ENCODE measurements around the gene BYSL. TPM values are rescaled to one million over a fixed set of nuclear protein-coding genes. Genes with fewer than 3 reads are reported as not detected.

BYSL gene
- total RNA-seq, 1 experiment from 2014 or later, result 33.0 TPM

DNA sequence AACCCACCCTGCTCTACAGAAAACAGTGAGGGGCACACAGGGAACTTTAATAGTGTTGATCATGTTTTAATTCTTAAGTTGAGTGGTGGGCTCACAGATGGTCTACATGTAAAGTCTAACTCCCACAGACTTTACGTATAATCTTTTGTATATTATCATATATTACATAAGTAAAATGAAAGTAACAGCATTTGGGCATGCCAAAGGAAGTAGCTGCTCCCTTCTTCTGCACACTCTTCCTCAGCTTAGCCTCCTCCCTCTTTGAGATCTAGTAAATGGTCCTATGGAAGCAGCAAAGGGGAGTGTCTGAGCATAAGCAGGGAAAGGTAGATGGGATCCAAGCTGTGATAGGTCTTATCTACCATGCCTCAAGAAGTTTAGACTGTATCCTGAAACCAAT, 11.6 kb upstream of the BYSL start:
- no peaks in the 10 kb centered on the region for H3K4me1 ChIP-seq (replicated peaks; ENCODE audit: insufficient read depth)
- H2AFZ ChIP-seq, result no peak overlapping the region
- intact Hi-C loops (cut with micrococcal nuclease; ENCODE audit: unreplicated experiment), result no loop called here
- no peaks in the 10 kb centered on the region for H3F3A ChIP-seq (ENCODE audit: insufficient read depth, low read depth)
- H3K27ac ChIP-seq, result no peak overlapping the region
- ChIA-PET POLR2A (ENCODE audit: unreplicated experiment) (interaction anchor here (0.6 kb wide), 1 partner anchor 284 kb away, joined by 3 read pairs; no protein-coding TSS in a partner anchor), CTCF (no interaction called here)
- BruUV-seq (replicated peaks), result no TSS peak
- H3K4me3 ChIP-seq, result no peak overlapping the region
- H3K79me2 ChIP-seq (ENCODE audit: low read depth), result 0 out of 2 replicates have a peak, but pooled peaks cover 2% of the 10 kb centered on the region
- TF ChIP-seq, protein P1, sequence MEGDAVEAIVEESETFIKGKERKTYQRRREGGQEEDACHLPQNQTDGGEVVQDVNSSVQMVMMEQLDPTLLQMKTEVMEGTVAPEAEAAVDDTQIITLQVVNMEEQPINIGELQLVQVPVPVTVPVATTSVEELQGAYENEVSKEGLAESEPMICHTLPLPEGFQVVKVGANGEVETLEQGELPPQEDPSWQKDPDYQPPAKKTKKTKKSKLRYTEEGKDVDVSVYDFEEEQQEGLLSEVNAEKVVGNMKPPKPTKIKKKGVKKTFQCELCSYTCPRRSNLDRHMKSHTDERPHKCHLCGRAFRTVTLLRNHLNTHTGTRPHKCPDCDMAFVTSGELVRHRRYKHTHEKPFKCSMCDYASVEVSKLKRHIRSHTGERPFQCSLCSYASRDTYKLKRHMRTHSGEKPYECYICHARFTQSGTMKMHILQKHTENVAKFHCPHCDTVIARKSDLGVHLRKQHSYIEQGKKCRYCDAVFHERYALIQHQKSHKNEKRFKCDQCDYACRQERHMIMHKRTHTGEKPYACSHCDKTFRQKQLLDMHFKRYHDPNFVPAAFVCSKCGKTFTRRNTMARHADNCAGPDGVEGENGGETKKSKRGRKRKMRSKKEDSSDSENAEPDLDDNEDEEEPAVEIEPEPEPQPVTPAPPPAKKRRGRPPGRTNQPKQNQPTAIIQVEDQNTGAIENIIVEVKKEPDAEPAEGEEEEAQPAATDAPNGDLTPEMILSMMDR (conservative IDR thresholded peaks at IDR 0.05), result no peak
- no peak for TF ChIP-seq EZH2 (IDR thresholded peaks at IDR 0.05; ENCODE audit: low read depth)
- no peak overlapping the region for H3K4me2 ChIP-seq
- H3K9me3 ChIP-seq (ENCODE audit: insufficient read depth, low read depth), result no peaks in the 10 kb centered on the region
- H3K36me3 ChIP-seq (ENCODE audit: low read depth), result peaks cover 30% of the 10 kb centered on the region
- DNase-seq, result no peak
- H4K20me1 ChIP-seq (ENCODE audit: insufficient read depth), result no peaks in the 10 kb centered on the region
- H3K27me3 ChIP-seq (ENCODE audit: insufficient read depth, low read depth), result no peaks in the 10 kb centered on the region
- H3K9me2 ChIP-seq (ENCODE audit: insufficient read depth), result no peaks in the 10 kb centered on the region

DNA sequence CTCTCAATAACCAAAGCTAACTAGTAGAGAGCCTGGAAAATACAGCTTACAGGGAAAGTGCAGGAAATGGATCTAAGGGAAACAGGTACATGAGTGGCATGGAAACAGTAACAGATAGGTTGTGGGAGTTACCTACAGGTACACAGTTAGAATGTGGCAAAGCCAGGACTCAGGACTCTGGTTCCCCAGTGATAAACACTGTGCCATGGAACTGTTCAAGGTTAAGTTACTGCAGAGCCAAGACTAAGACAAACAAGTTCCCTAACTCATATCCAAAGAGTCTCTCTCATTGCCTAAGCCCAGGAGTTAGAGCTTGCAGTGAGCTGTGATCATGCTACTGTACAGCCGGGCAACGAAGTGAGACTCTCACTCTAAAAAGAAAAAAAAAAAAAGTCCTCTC, 7.0 kb upstream of the BYSL start:
- intact Hi-C loops (cut with micrococcal nuclease; ENCODE audit: unreplicated experiment), result no loop called here
- H2AFZ ChIP-seq, result no peak overlapping the region
- ChIA-PET POLR2A (ENCODE audit: unreplicated experiment) (interaction anchor here (0.5 to 0.6 kb wide), 2 partner anchors 11 to 88 kb away, joined by 3 to 12 read pairs; no protein-coding TSS in a partner anchor), CTCF (no interaction called here)
- TF ChIP-seq EZH2 (IDR thresholded peaks at IDR 0.05; ENCODE audit: low read depth), result no peak
- TF ChIP-seq, protein P1 (conservative IDR thresholded peaks at IDR 0.05), result no peak
- DNase-seq, result no peak
- BruUV-seq (replicated peaks), result no TSS peak
- no peaks in the 10 kb centered on the region for H3K9me3 ChIP-seq (ENCODE audit: insufficient read depth, low read depth)
- no peaks in the 10 kb centered on the region for H3K9me2 ChIP-seq (ENCODE audit: insufficient read depth)
- peaks cover 22% of the 10 kb centered on the region for H3K4me1 ChIP-seq (replicated peaks; ENCODE audit: insufficient read depth)
- no peaks in the 10 kb centered on the region for H3K27me3 ChIP-seq (ENCODE audit: insufficient read depth, low read depth)
- H4K20me1 ChIP-seq (ENCODE audit: insufficient read depth), result no peaks in the 10 kb centered on the region
- H3K4me3 ChIP-seq, result no peak overlapping the region
- H3K79me2 ChIP-seq (ENCODE audit: low read depth), result peaks cover 19% of the 10 kb centered on the region
- no peak overlapping the region for H3K27ac ChIP-seq
- H3F3A ChIP-seq (ENCODE audit: insufficient read depth, low read depth), result peaks cover 9% of the 10 kb centered on the region; the same call in 1 of the 2 replicates
- H3K36me3 ChIP-seq (ENCODE audit: low read depth), result peaks cover 11% of the 10 kb centered on the region; the same call in 1 of the 2 replicates
- H3K4me2 ChIP-seq, result no peak overlapping the region

DNA sequence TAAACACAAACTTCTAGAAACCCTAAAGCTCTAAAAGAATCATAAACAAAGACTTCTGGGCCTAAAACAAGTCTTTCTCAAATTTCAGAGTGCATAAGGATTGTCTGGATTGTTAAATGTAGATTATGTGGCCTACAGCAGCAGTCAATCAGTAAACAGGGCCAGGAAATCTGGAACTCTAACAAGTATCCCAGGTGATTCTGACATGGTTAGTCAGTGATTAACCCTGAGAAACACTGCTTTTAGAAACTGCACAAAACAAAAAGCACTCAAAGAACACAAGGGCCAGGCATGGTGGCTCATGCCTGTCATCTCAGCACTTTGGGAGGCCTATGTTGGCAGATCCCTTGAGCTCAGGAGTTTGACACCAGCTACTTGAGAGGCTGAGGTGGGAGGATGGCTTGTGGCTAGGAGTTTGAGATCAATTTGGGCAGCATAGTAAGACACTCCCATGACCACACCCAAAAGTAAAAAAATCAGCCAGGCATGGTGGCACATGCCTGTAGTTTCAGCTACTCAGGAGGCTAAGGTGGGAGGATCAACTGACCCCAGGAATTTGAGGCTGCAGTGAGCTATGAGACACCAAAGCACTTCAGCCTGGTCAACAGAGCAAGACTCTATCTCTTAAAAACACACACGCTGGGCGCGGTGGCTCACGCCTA, 6.3 kb upstream of the BYSL start:
- H3K4me2 ChIP-seq, result no peak overlapping the region
- no peaks in the 10 kb centered on the region for H4K20me1 ChIP-seq (ENCODE audit: insufficient read depth)
- peaks cover 11% of the 10 kb centered on the region; the same call in 1 of the 2 replicates for H3K36me3 ChIP-seq (ENCODE audit: low read depth)
- no peak for DNase-seq
- BruUV-seq (replicated peaks), result no TSS peak
- no peak overlapping the region for H3K4me3 ChIP-seq
- CTCF ChIA-PET, result no interaction called here
- H3K27ac ChIP-seq, result no peak overlapping the region
- H3K79me2 ChIP-seq (ENCODE audit: low read depth), result peaks cover 26% of the 10 kb centered on the region
- TF ChIP-seq, protein P1 (conservative IDR thresholded peaks at IDR 0.05), result no peak
- no peak for TF ChIP-seq EZH2 (IDR thresholded peaks at IDR 0.05; ENCODE audit: low read depth)
- H3K9me2 ChIP-seq (ENCODE audit: insufficient read depth), result no peaks in the 10 kb centered on the region
- H3K9me3 ChIP-seq (ENCODE audit: insufficient read depth, low read depth), result no peaks in the 10 kb centered on the region
- no peak overlapping the region for H2AFZ ChIP-seq
- intact Hi-C loops (cut with micrococcal nuclease; ENCODE audit: unreplicated experiment), result no loop called here
- peaks cover 14% of the 10 kb centered on the region; the same call in 1 of the 2 replicates for H3F3A ChIP-seq (ENCODE audit: insufficient read depth, low read depth)
- no peaks in the 10 kb centered on the region for H3K27me3 ChIP-seq (ENCODE audit: insufficient read depth, low read depth)
- POLR2A ChIA-PET (ENCODE audit: unreplicated experiment), result interaction anchor here (0.6 to 0.7 kb wide), 2 partner anchors 87 to 1563 kb away, joined by 4 to 12 read pairs; no protein-coding TSS in a partner anchor
- H3K4me1 ChIP-seq (replicated peaks; ENCODE audit: insufficient read depth), result peaks cover 28% of the 10 kb centered on the region

All from PC-9 (cell line).